PC-3 (cell line): ENCODE measurements around the gene TPCN2. TPM values are rescaled to one million over a fixed set of nuclear protein-coding genes. Genes with fewer than 3 reads are reported as not detected.
"Not testable (repeated sequence)": the region's sequence is repeated elsewhere in the genome, so short reads cannot be mapped to it uniquely, and the experiment has no call there.

Experiments used
- ATAC-seq: fragments of 200-7000 bp; cut with Tn5 transposase; 2 replicates; pipeline ENCODE4 v1.9.1; 2020; ENCODE audit warnings: mild to moderate bottlenecking, moderate library complexity
- BruUV-seq: library from RNA; stranded (reverse); fragments of 400-500 nt; replicated peaks from 2 replicates; lab custom pipeline; 2021; lab: Mats Ljungman, UMichigan
- CTCF ChIA-PET: fragments of 300-600 bp; sonication (Branson Sonifier 250); formaldehyde crosslinking; loops from one replicate; lab custom pipeline; 2022; ENCODE audit warnings: antibody characterized with exemption; lab: Charles Lee
- POLR2A ChIA-PET: fragments of 300-600 bp; sonication (Branson Sonifier 250); formaldehyde crosslinking; loops from one replicate; lab custom pipeline; 2022; ENCODE audit warnings: antibody characterized with exemption; ENCODE audit not compliant: unreplicated experiment; lab: Charles Lee
- DNase-seq: peaks from one replicate; pipeline ENCODE4 v3.0.0-alpha.2; 2015
- H2AFZ ChIP-seq: fragments of 300-600 bp; sonication (generic); 2 replicates; pipeline ENCODE4 v1.6.0; 2016; ENCODE audit warnings: antibody characterized with exemption, low read length
- H3F3A ChIP-seq: fragments of 300-600 bp; sonication (generic); one replicate; pipeline ENCODE4 v1.6.0; 2017; ENCODE audit warnings: antibody characterized with exemption, low read length, control low read depth, mild to moderate bottlenecking; ENCODE audit not compliant: unreplicated experiment
- H3K27ac ChIP-seq: fragments of 300-600 bp; sonication (generic); 2 replicates; pipeline ENCODE4 v1.5.1; 2016; ENCODE audit warnings: mild to moderate bottlenecking, low read length
- H3K27me3 ChIP-seq: fragments of 300-600 bp; sonication (generic); 2 replicates; pipeline ENCODE4 v1.6.1; 2016; ENCODE audit warnings: low read length, mixed read lengths
- H3K36me3 ChIP-seq: fragments of 300-600 bp; sonication (generic); 2 replicates; pipeline ENCODE4 v1.6.1; 2016; ENCODE audit warnings: low read depth, mixed run types, low read length, mixed read lengths
- H3K4me1 ChIP-seq: fragments of 300-600 bp; sonication (generic); 2 replicates; pipeline ENCODE4 v1.5.1; 2016; ENCODE audit warnings: low read length; ENCODE audit not compliant: insufficient read depth
- H3K4me2 ChIP-seq: fragments of 300-600 bp; sonication (generic); 2 replicates; pipeline ENCODE4 v1.6.0; 2016; ENCODE audit warnings: low read length
- H3K4me3 ChIP-seq: fragments of 300-600 bp; sonication (generic); 2 replicates; pipeline ENCODE4 v1.5.1; 2016; ENCODE audit warnings: mild to moderate bottlenecking, low read length, mixed read lengths
- H3K79me2 ChIP-seq: fragments of 300-600 bp; sonication (generic); 2 replicates; pipeline ENCODE4 v1.6.1; 2017; ENCODE audit warnings: low read length, mixed read lengths
- H3K9ac ChIP-seq: fragments of 300-600 bp; sonication (generic); 2 replicates; pipeline ENCODE4 v1.6.0; 2016; ENCODE audit warnings: mild to moderate bottlenecking, low read length
- H3K9me2 ChIP-seq: fragments of 300-600 bp; sonication (generic); replicated peaks from 2 replicates; pipeline ENCODE4 v1.6.1; 2016; ENCODE audit warnings: mixed run types, low read length, mixed read lengths
- H3K9me3 ChIP-seq: fragments of 300-600 bp; sonication (generic); 2 replicates; pipeline ENCODE4 v1.6.1; 2016; ENCODE audit warnings: low read length, mixed read lengths
- H4K20me1 ChIP-seq: fragments of 300-600 bp; sonication (generic); 2 replicates; pipeline ENCODE4 v1.6.1; 2016; ENCODE audit warnings: low read length, mixed read lengths
- CTCF ChIP-seq: fragments of 300-600 bp; sonication (generic); conservative IDR thresholded peaks from 2 replicates; pipeline ENCODE4 v1.5.1; 2017; ENCODE audit warnings: antibody characterized with exemption, low read depth, mild to moderate bottlenecking, low read length
- EZH2 ChIP-seq: fragments of 300-600 bp; sonication (generic); IDR thresholded peaks from one replicate; pipeline ENCODE4 v1.6.1; 2017; ENCODE audit warnings: antibody characterized with exemption, mild to moderate bottlenecking, low read length; ENCODE audit not compliant: unreplicated experiment
- EZH2phosphoT487 ChIP-seq: fragments of 300-600 bp; sonication (generic); IDR thresholded peaks from 2 replicates; pipeline ENCODE4 v1.6.1; 2018; ENCODE audit warnings: mild to moderate bottlenecking, antibody characterized with exemption, low read length, borderline replicate concordance
- intact Hi-C: fragments of 100-400 bp; cut with micrococcal nuclease; formaldehyde crosslinking; loops from 2 replicates; pipeline ENCODE4 v1.9.0; 2023
- total RNA-seq: library from RNA; depleted of rRNA; stranded (reverse); fragments of >200 nt; gene quantifications from 2 replicates; pipeline ENCODE4 v1.2.3, GENCODE V29; 2014

Gene TPCN2
- total RNA-seq, 1 experiment from 2014 or later, result 13.0 TPM

- Histone ChIP-seq H3K9me2 (no peaks in the 10 kb centered on the region), H3K27ac (peak overlapping the region; percentile 40), H3K27me3 (no peaks in the 10 kb centered on the region), H3K36me3 (no peaks in the 10 kb centered on the region), H3K4me1 (peaks cover 12% of the 10 kb centered on the region), H4K20me1 (no peaks in the 10 kb centered on the region), H3K4me3 (no peak overlapping the region), H3K9ac (peak overlapping the region; percentile 13; the same call in 1 of the 2 replicates), H2AFZ (no peak overlapping the region), H3K4me2 (no peak overlapping the region), H3K9me3 (no peaks in the 10 kb centered on the region), H3F3A (no peaks in the 10 kb centered on the region), H3K79me2 (no peaks in the 10 kb centered on the region)
- intact Hi-C loops, result no loop called here
- BruUV-seq, result no TSS peak
- ChIA-PET POLR2A (no interaction called here), CTCF (interaction anchor here (0.6 kb wide), 1 partner anchor 133 kb away, joined by 3 read pairs; no protein-coding TSS in a partner anchor)
- TF ChIP-seq EZH2 (no peak), CTCF (no peak), EZH2phosphoT487 (no peak)
- ATAC-seq, result no peak
- DNase-seq, result no peak
Measured at GRCh38 chr11:69137151-69137844, 88.6 kb downstream of the TPCN2 start.

GRCh38 chr11:69138265-69138664, 89.5 kb downstream of the TPCN2 start:
- Histone ChIP-seq H3K4me3 (no peak overlapping the region), H3K36me3 (no peaks in the 10 kb centered on the region), H2AFZ (no peak overlapping the region), H3K9me2 (no peaks in the 10 kb centered on the region), H3K4me2 (no peak overlapping the region), H3F3A (no peaks in the 10 kb centered on the region), H3K4me1 (peaks cover 12% of the 10 kb centered on the region), H3K9me3 (no peaks in the 10 kb centered on the region), H3K27me3 (no peaks in the 10 kb centered on the region), H3K9ac (peak overlapping the region; percentile 13; the same call in 1 of the 2 replicates), H3K27ac (peak overlapping the region; percentile 40), H3K79me2 (no peaks in the 10 kb centered on the region), H4K20me1 (no peaks in the 10 kb centered on the region)
- TF ChIP-seq EZH2phosphoT487 (no peak), EZH2 (no peak), CTCF (no peak)
- DNase-seq (peak; percentile 65), ATAC-seq (peak; percentile 89)
- no TSS peak for BruUV-seq
- POLR2A ChIA-PET, result no interaction called here
- intact Hi-C loops, result no loop called here
- CTCF ChIA-PET, result no interaction called here

GRCh38 chr11:69140161-69140560, 91.4 kb downstream of the TPCN2 start:
- intact Hi-C loops, H3K9me3 ChIP-seq, H4K20me1 ChIP-seq, H2AFZ ChIP-seq, H3K9ac ChIP-seq, H3K27ac ChIP-seq, H3F3A ChIP-seq, POLR2A ChIA-PET, H3K36me3 ChIP-seq, BruUV-seq, H3K4me3 ChIP-seq, H3K79me2 ChIP-seq, H3K4me2 ChIP-seq, DNase-seq, CTCF ChIA-PET, ATAC-seq, H3K9me2 ChIP-seq, H3K27me3 ChIP-seq: not testable (repeated sequence)
- H3K4me1 ChIP-seq, result peaks cover 12% of the 10 kb centered on the region
